ENCODE data around the gene CDK9. TPM values are rescaled to one million over a fixed set of nuclear protein-coding genes. Genes with fewer than 3 reads are reported as not detected.

The CDK9 gene
- total RNA-seq, 1 donor from 2014 or later = 45.1 TPM

- DNase-seq = no peak
Observed at GRCh38 chr9:127761491-127761956, 24.3 kb upstream of the CDK9 start.

GRCh38 chr9:127762111-127762676 lies 23.6 kb upstream of the CDK9 start:
- DNase-seq = no peak

- DNase-seq = no peak
Observed at GRCh38 chr9:127763918-127764384, 21.9 kb upstream of the CDK9 start.

GRCh38 chr9:127765418-127765817 lies 20.4 kb upstream of the CDK9 start:
- no peak for DNase-seq

- DNase-seq = no peak
Observed at GRCh38 chr9:127767410-127767809, 18.4 kb upstream of the CDK9 start.

GRCh38 chr9:127767909-127768331 lies 17.9 kb upstream of the CDK9 start:
- DNase-seq = no peak

- no peak for DNase-seq
Observed at GRCh38 chr9:127768698-127769097, 17.1 kb upstream of the CDK9 start.

GRCh38 chr9:127769101-127769500 lies 16.7 kb upstream of the CDK9 start:
- no peak for DNase-seq

GRCh38 chr9:127769929-127770582 lies 15.8 kb upstream of the CDK9 start:
- DNase-seq = no peak

- DNase-seq = no peak
Observed at GRCh38 chr9:127770583-127770904, 15.3 kb upstream of the CDK9 start.

- peak; percentile 94 for DNase-seq
Observed at GRCh38 chr9:127770905-127771569, 14.8 kb upstream of the CDK9 start.

GRCh38 chr9:127771570-127772189 lies 14.2 kb upstream of the CDK9 start:
- no peak for DNase-seq

GRCh38 chr9:127772603-127773002 lies 13.2 kb upstream of the CDK9 start:
- DNase-seq = no peak

GRCh38 chr9:127773272-127773671 lies 12.6 kb upstream of the CDK9 start:
- no peak for DNase-seq

- no peak for DNase-seq
Observed at GRCh38 chr9:127773981-127774380, 11.9 kb upstream of the CDK9 start.

GRCh38 chr9:127776195-127776923 lies 9.5 kb upstream of the CDK9 start:
- no peak for DNase-seq

GRCh38 chr9:127776924-127777289 lies 8.9 kb upstream of the CDK9 start:
- DNase-seq = no peak

GRCh38 chr9:127777368-127777980 lies 8.4 kb upstream of the CDK9 start:
- no peak for DNase-seq

- DNase-seq = no peak
Observed at GRCh38 chr9:127778280-127779135, 7.3 kb upstream of the CDK9 start, which contains the start of gene SH2D3C. TSS of gene SH2D3C (minus strand) at chr9:127778666. CDS start at chr9:127778627, 39 bp downstream.

- DNase-seq = no peak
Observed at GRCh38 chr9:127779136-127779981, 6.5 kb upstream of the CDK9 start.

Measured in occipital lobe (tissue), 2 donors.